ENCODE data around the gene SLCO2A1.

The SLCO2A1 gene

GRCh38 chr3:133899311-133899710 lies 130.4 kb downstream of the SLCO2A1 start:
- no peak for DNase-seq (ENCODE audit: low read depth)

- no peak for DNase-seq (ENCODE audit: low read depth)
Measured at GRCh38 chr3:133897547-133897946, 132.2 kb downstream of the SLCO2A1 start.

GRCh38 chr3:133896002-133896761 lies 133.5 kb downstream of the SLCO2A1 start:
- no peak for DNase-seq (ENCODE audit: low read depth)

GRCh38 chr3:133895208-133896001 lies 134.3 kb downstream of the SLCO2A1 start, which contains the start of gene RAB6B:
TSS of gene RAB6B (minus strand) at chr3:133895882. CDS start at chr3:133895466, 416 bp downstream.
- peak; percentile 58 for DNase-seq (ENCODE audit: low read depth)

- DNase-seq (ENCODE audit: low read depth): no peak
Measured at GRCh38 chr3:133894353-133895207, 135.1 kb downstream of the SLCO2A1 start.

- no peak for DNase-seq (ENCODE audit: low read depth)
Measured at GRCh38 chr3:133893683-133894352, 135.9 kb downstream of the SLCO2A1 start.

GRCh38 chr3:133892541-133893231 lies 137.0 kb downstream of the SLCO2A1 start:
- no peak for DNase-seq (ENCODE audit: low read depth)

GRCh38 chr3:133891662-133892378 lies 137.9 kb downstream of the SLCO2A1 start:
- DNase-seq (ENCODE audit: low read depth): no peak

GRCh38 chr3:133890972-133891644 lies 138.6 kb downstream of the SLCO2A1 start:
- DNase-seq (ENCODE audit: low read depth): no peak

- no peak for DNase-seq (ENCODE audit: low read depth)
Measured at GRCh38 chr3:133890037-133890436, 139.7 kb downstream of the SLCO2A1 start.

GRCh38 chr3:133888726-133889340 lies 140.9 kb downstream of the SLCO2A1 start:
- no peak for DNase-seq (ENCODE audit: low read depth)

- DNase-seq (ENCODE audit: low read depth): peak; percentile 9
Measured at GRCh38 chr3:133887803-133888703, 141.7 kb downstream of the SLCO2A1 start.

- DNase-seq (ENCODE audit: low read depth): no peak
Measured at GRCh38 chr3:133887074-133887802, 142.5 kb downstream of the SLCO2A1 start.

- no peak for DNase-seq (ENCODE audit: low read depth)
Measured at GRCh38 chr3:133886031-133886722, 143.5 kb downstream of the SLCO2A1 start.

- DNase-seq (ENCODE audit: low read depth): no peak
Measured at GRCh38 chr3:133884887-133885711, 144.6 kb downstream of the SLCO2A1 start.

All from iris pigment epithelial cell (primary cell).